ENCODE results near the gene CC2D2A. TPM values are rescaled to one million over a fixed set of nuclear protein-coding genes. Genes with fewer than 3 reads are reported as not detected.

The CC2D2A gene
- total RNA-seq, 1 experiment from 2014 or later, result 11.7 TPM

GRCh38 chr4:15648600-15648999 is 178.9 kb downstream of the CC2D2A start:
- DNase-seq (ENCODE audit: low read depth), result no peak

GRCh38 chr4:15649914-15650545 is 180.3 kb downstream of the CC2D2A start:
- peak; percentile 56 for DNase-seq (ENCODE audit: low read depth)

Other genes with a start within 250 kb of the CC2D2A start
- not detected in 2 replicates for gene C1QTNF7, start 41.8 kb upstream of the CC2D2A start, total RNA-seq (2014; rRNA removed; shearing (Covaris generic))
- gene FBXL5, start 185.5 kb downstream of the CC2D2A start, total RNA-seq (2014; rRNA removed; shearing (Covaris generic)), result 64.6 and 82.5 TPM in 2 replicates
- gene FAM200B, start 211.9 kb downstream of the CC2D2A start, total RNA-seq (2014; rRNA removed; shearing (Covaris generic)), result 93.1 and 121 TPM in 2 replicates
- gene BST1, start 233.2 kb downstream of the CC2D2A start, total RNA-seq (2014; rRNA removed; shearing (Covaris generic)), result 3.8 and 11.0 TPM in 2 replicates